Astrocyte of the cerebellum (primary cell): ENCODE measurements around the gene RALGPS1.

Source experiments
- DNase-seq: peaks from one replicate; pipeline ENCODE4 v3.0.0-alpha.2; 2011; ENCODE audit warnings: low read depth
- H3K4me3 ChIP-seq: 2 replicates; pipeline ENCODE4 v1.5.1; 2011; ENCODE audit warnings: mild to moderate bottlenecking, low read depth, low read length, moderate library complexity
- in situ Hi-C: cut with HindIII; loops from 2 replicates; pipeline ENCODE4 v1.10.0; 2017; ENCODE audit warnings: low sequenced_read_pairs
- TF ChIP-seq, protein P1 (sequence below): IDR thresholded peaks from 2 replicates; pipeline ENCODE4 v1.5.1; 2012; ENCODE audit warnings: low read length, low read depth, moderate library complexity, mild to moderate bottlenecking; ENCODE audit errors: missing control alignments

Gene RALGPS1

DNA sequence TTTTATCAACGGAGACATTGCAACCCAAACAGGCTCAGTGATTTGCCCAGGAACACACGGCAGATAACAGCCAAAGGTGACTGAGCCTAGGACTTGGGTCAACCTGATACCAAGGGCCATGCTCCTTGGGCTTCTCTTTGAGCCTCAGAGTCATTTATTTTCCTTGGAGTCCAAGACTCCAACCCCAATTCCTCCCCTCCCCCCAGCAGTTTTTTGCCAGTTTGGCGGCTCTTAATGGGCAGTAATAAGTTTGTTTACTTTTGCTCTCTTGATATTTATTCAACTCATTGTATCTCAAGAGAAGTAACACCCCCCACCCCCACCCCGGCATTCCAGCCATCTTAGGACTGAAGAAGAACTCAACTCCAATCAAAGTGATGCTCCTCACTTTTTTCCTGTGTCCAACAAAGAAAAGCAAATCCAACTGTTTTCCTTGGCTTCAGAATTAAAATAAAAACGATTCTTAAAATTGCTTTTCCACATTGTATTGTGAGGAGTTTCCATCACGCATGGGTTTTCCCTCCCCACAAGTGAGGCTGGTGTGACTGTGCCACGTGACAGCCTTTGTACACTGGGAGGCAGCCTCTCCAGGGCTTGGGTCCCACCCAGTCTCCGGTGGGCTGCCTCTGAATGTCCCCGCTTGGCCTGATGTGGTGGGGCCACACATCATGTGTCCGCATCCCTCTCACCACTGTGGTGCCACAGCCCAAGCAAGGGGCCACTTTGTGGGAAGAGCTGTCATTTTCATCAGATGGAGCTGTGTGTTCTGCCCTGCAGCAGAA lies 198.8 kb downstream of the RALGPS1 start:
- DNase-seq: no peak
- no peak overlapping the region for H3K4me3 ChIP-seq
- in situ Hi-C loops: no loop called here
- TF ChIP-seq, protein P1, sequence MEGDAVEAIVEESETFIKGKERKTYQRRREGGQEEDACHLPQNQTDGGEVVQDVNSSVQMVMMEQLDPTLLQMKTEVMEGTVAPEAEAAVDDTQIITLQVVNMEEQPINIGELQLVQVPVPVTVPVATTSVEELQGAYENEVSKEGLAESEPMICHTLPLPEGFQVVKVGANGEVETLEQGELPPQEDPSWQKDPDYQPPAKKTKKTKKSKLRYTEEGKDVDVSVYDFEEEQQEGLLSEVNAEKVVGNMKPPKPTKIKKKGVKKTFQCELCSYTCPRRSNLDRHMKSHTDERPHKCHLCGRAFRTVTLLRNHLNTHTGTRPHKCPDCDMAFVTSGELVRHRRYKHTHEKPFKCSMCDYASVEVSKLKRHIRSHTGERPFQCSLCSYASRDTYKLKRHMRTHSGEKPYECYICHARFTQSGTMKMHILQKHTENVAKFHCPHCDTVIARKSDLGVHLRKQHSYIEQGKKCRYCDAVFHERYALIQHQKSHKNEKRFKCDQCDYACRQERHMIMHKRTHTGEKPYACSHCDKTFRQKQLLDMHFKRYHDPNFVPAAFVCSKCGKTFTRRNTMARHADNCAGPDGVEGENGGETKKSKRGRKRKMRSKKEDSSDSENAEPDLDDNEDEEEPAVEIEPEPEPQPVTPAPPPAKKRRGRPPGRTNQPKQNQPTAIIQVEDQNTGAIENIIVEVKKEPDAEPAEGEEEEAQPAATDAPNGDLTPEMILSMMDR: no peak

DNA sequence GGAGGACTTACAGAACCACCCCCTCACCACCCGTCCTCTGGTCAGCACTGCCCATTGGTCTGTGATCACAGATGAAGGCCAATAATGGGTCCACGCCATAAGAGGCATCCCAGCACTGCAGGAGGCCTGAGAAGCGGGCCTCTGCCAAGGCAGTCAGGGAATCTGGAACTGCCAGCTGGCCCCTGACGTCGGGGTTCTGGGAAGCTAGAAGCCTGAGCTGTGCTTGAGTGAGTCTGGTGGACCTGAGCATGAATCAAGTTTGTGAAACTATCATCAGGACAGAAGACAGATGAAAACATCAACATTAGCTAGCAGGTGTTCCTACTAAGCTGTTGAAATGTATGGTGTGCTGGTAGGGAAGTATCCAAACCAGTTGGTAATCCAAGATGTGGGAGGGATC lies 200.0 kb downstream of the RALGPS1 start:
- TF ChIP-seq, protein P1: no peak
- no peak overlapping the region for H3K4me3 ChIP-seq
- DNase-seq: no peak
- in situ Hi-C loops: no loop called here

DNA sequence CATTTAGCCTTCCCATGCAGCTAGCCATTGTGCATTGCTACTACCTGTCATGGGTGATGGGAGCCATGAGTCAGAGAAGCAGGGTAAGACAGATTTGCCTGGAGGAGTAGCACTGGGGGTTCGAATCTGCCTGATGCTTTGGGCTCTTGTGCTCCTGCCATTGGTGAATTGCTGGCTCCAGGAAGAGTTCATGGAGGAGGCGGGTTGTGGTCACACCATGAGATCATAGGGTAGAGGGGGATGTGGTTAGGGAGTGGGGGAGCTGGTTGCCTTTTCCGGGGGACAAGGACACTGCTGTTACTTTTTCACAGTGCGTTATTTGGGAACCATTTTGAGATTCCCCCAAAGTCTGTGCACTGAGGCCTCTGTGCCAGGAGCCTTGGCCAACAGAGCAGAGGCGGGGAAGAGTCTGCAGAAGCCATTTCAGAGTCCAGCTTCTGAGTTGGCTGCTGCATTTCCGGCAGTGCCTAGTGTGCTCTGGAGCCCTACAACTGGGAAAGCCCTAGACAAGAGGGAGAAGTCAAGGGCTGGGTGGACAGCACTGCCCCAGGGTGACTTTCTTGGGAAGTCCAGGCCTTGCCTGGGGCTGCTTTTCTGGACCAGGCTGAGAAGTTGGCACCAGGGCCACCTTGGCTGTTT lies 201.6 kb downstream of the RALGPS1 start:
- no peak overlapping the region for H3K4me3 ChIP-seq
- in situ Hi-C loops: no loop called here
- DNase-seq: no peak
- TF ChIP-seq, protein P1: no peak

DNA sequence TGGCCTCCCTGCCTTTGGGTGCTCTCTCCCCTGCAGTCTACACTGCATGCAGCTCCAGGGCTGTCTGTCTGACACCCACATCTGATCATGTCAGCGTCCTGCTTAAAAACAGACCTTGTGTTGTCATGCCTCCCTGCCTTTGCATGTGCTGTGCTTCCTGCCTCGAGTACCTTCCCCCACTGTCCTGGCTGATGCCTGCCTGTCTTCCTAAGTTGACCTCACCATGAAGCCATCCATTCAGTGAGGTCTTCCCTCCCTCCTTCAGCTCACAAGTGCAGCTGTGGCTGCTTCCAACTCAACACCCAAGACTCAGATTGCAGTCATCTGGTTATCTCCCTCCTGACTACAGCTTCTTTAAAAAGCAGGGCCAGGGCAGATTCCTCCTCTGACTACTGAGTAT lies 202.4 kb downstream of the RALGPS1 start:
- H3K4me3 ChIP-seq: no peak overlapping the region
- in situ Hi-C loops: no loop called here
- DNase-seq: no peak
- TF ChIP-seq, protein P1: no peak

DNA sequence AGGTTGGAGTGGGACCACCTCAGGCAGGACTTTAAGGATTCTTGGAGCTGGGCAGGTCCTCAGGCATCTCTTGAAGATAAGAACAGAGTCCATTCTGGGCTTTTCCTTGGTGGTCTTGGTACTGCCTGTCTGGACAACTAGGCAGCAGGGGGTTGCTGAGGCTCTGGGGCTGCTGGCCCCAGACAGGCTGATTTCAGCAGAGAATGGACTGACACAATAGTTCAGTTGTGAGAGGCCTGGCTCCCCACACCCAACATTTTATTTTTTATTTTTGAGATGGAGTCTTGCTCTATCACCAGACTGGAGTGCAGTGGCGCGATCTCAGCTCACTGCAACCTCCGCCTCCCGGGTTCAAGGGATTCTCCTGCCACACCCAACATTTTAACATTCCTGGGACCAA lies 203.2 kb downstream of the RALGPS1 start:
- in situ Hi-C loops: no loop called here

DNA sequence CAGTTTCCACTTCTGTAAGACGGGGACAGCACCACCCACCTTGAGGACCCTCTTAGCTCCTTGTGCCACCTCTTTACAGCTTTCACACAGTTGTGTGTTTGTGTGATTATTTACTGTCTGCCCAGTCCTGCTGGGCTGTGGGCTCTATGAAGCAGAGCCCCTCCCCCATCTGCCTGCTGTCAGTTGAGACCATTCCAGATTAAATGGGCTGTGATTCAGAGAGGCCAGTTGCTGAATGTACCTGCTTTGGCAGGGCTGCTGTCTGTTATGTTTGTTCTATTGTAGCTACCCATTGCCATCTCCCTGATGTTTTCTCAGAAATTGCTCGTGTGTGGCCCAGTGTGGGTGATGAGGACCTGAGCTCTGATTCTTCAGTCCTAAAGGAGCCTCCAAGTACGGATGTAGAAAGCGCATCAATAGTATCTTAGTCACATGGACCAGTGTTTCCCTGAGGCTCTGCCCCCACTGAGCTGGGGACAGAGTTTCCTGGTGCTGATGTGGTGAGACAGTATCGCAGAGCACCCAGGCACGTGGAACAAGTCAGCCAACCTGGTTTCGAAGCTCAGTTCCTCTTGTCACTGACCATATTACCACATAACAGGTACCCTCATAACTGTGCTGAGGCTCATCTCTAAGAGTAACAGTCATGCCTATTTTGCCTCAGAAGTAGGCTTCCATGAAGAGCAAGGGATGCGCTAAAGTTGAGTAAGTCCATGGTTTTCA lies 204.2 kb downstream of the RALGPS1 start:
- TF ChIP-seq, protein P1: no peak
- no peak overlapping the region for H3K4me3 ChIP-seq
- in situ Hi-C loops: no loop called here
- no peak for DNase-seq

More for the DNA sequence above, 203.2 kb downstream of the RALGPS1 start:
- TF ChIP-seq, protein P1: no peak
- no peak overlapping the region for H3K4me3 ChIP-seq
- DNase-seq: no peak
